SH-SY5Y (cell line): Measurements from ENCODE around the gene RBFOX1.

Experiments used
- GATA2 ChIP-seq: IDR thresholded peaks from 2 replicates; pipeline ENCODE4 v1.6.1; 2011; ENCODE audit warnings: mild to moderate bottlenecking, low read depth, low read length
- GATA3 ChIP-seq: IDR thresholded peaks from 2 replicates; pipeline ENCODE4 v1.6.1; 2011; ENCODE audit warnings: low read depth, mild to moderate bottlenecking, low read length, moderate library complexity

DNA sequence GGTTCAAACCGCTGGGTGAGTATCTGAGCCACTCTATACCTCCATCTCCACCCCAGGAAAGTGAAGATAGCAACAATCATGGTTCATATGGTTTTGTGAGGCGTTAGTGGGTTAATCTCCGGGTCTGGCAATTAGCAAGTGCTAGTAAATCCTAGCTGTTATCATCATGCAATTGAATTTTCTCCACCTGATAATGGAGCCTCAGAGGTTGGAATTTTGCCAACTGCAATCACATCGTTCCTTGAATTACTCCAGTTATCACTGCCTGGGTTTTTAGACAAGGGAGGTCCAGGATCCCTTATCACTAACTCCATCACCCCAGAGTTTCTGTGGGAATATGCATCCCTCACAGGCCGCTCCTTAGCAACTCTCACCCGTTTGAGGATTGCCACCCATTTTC is 311.5 kb downstream of the RBFOX1 start:
- TF ChIP-seq GATA2 (no peak), GATA3 (no peak)
